ENCODE data around the gene OR2V1. TPM values are rescaled to one million over a fixed set of nuclear protein-coding genes. Genes with fewer than 3 reads are reported as not detected.
"Not testable (repeated sequence)": the region's sequence is repeated elsewhere in the genome, so short reads cannot be mapped to it uniquely, and the experiment has no call there.

Gene OR2V1
- total RNA-seq, 1 donor from 2014 or later: not detected

DNA sequence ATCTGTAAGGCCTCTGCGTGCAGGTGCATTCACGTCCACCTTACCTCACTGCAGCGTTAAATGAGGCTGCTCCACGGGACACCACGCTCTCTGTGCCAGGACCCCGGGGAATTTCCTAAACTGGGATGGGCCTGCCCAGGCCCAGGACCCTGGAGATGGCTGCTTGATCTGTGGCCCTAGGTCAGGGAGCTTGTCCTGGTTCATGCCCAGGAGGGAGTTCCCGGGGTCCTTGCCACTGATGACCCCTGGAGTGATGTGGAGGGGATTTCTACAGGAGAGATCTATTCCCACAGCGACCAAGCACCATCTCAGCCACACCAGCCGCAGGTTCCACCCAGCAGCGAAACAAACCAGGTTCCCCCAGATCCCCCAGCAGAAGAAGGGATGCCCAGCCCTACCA is 3.5 kb downstream of the OR2V1 start:
- ATAC-seq: no peak

- no peak for ATAC-seq
These were observed 4.1 kb downstream of the OR2V1 start for GRCh38 chr5:181126841-181127240.

GRCh38 chr5:181124526-181124925 is 6.4 kb downstream of the OR2V1 start:
- ATAC-seq: no peak

GRCh38 chr5:181121675-181122561 is 9.1 kb downstream of the OR2V1 start:
- ATAC-seq: no peak

GRCh38 chr5:181120761-181121160 is 10.2 kb downstream of the OR2V1 start:
- no peak for ATAC-seq

- no peak for ATAC-seq
These were observed 10.7 kb downstream of the OR2V1 start for GRCh38 chr5:181120306-181120705.

DNA sequence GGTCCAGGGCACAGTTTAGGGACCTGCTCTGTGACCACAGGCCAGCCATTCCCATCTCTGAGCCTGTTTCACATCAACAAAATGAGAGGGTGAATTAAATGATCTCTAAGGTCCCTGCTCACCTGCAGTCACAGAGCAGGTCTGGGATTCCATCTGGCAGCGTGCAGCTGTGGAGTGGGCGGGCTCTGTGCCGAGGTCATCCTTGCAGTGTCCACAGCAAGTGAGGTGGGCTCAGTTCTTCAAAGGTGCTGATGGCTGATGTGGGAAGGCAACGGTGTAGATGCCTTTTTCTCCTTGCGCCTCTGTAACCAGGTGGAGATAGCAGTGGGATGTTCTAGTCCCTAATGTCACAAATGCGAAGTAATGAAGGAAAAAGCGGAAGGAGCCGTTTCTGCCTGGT is 11.9 kb downstream of the OR2V1 start:
- ATAC-seq: no peak

DNA sequence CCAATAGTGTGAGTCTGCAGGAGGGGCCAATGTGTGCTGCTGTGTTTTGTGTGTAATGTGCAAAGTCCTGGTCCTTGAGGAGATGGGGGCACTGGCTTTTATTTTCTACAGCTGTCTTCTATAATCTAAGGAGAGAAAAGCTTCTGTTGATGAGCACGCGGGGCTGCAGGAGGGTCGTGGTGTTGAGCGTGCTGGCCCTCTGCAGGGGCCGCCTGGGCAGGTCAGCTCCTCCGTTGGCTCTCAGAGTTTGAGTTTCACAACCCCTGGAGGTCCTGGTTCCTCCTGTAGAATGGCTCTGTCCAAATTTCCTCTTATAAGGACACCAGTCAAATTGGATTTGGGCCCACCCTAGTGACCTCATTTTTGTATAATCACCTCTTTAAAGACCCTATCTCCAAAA is 12.6 kb downstream of the OR2V1 start:
- ATAC-seq: no peak

DNA sequence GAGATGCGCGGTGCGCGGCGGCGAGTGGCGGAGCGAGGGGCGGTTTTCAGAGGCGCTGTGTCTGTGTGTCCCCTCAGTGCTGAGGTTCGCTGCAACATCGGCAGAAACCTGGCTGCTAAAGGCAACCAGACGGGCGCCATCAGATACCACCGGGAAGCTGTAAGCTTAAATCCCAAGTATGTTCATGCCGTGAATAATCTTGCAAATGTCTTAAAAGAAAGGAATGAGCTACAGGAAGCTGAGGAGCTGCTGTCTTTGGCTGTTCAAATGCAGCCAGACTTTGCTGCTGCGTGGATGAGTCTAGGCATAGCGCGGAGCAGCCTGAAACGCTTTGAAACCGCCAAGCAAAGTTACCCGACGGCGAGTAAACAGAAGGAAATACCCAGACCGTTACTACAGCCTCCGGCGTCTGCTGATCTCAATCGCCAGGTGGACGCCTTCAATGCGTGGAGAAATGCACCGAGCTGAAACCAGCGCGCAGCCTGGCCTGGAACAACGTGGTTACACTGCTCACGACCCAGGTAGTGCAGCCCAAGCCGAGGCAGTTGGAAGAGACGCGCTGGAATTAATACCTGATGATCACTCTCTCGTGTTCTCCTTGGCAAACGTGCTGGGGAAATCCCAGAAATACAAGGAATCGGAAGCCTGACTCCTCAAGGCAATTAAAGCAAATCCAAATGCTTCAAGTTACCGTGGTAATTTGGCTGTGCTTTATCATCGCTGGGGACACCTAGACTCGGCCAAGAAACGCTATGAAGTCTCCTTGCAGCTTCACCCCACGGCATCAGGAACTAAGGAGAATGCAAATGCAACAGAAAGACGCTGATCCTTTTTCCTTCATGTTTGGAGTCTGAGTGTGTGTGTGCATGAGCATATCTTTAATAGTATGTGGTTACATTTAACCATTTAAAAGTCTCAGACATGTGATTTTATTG is 15.9 kb downstream of the OR2V1 start:
- ATAC-seq: peak; percentile 13

DNA sequence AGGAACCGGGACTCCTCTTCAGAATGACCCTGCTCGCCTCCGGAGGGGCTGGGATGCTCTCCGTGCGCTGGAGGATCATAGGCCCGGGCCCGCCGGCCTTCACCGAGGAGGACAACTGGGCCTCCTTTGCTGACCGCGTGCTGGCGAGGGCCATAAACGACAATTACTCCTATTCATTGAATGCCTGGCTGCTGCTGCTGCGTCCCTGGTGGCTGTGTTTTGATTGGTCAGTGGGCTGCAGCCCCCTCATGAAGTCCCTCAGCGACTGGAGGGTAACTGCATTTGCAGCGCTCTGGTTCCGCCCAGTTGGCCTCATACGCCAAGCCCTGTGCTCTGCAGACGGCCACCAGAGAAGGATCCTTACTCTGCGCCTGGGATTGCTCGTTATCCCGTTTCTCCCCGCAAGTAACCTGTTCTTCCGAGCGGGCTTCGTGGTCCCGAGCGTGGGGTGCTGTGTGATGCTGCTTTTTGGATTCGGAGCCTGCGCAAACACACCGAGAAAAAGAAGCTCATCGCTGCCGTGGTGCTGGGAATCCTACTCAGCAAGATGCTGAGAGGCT is 16.6 kb downstream of the OR2V1 start:
- ATAC-seq: no peak

DNA sequence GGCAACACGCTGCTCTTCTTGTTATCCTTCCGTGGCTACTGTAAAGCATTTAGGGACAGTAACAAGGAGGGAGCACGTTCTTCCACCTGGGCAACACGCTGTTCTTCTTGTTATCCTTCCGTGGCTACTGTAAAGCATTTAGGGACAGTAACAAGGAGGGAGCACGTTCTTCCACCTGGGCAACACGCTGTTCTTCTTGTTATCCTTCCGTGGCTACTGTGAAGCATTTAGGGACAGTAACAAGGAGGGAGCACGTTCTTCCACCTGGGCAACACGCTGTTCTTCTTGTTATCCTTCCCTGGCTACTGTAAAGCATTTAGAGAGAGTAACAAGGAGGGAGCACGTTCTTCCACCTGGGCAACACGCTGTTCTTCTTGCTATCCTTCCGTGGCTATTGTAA is 17.4 kb downstream of the OR2V1 start:
- ATAC-seq: not testable (repeated sequence)

DNA sequence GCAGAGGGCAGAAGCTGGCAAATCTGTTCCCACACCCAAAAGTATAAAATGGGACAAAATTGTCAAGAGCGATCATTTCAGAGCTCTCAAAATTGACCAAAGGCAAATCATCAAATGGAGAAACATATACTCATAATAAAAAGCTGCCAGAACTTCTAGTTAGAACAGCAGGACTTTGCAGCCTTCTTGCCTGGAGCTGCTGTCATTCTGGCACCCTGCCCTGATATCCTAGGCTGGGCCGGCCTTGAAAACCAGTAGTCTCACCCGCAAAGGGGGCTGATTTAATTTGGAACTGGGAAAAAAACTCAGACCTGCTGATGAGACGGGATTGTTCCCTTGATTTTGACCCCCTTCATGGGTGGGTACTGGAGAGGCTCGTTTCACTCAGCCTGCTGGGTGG is 18.5 kb downstream of the OR2V1 start:
- no peak for ATAC-seq

- ATAC-seq: no peak
These were observed 20.0 kb downstream of the OR2V1 start for GRCh38 chr5:181111010-181111409.

DNA sequence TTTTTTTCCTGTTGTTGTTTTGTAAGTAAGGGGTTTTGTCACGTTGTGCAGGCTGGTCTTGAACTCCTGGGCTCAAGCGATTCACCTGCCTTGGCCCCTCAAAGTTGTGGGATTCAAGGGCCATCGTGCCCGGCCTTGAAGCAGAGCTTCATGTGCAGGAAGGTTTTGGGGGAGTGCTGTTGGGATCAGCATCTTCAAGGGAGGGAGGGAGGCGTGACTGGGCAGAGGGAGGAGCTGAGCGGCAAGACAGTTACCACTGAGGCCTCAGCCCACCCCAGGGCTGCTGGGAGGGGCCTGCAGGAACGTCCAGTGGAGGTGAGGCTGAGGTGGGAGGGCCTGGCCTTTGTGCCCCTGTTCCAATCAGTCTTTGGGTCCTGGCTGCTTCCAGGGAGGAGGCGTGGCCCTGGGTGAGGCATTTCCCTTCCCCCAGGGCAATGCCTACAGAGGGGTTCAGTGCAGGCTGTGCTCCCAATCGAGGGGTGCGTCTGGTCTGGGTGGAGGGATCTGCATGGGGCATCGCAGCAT is 21.4 kb downstream of the OR2V1 start:
- ATAC-seq: no peak

- ATAC-seq: no peak
These were observed 22.3 kb downstream of the OR2V1 start for GRCh38 chr5:181108578-181109165.

DNA sequence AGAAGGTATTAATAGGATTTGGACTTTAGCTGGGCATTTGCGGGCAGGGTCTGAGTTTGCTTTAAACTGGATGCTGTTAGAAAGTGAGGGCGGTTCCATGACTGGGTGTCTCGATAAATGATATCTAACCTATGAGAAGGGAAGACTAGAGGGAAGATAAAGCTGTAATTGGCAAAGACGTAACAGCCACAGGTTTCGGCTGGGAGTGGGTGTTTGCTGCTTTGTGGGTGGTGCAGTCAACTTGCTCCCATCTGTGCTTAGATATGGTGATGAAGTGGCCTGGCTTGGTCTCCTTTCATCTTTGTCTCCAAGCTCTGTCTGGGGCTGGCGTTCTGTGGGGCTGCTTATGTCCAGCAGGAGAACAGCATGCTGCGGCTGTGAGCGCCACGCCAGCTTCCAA is 23.3 kb downstream of the OR2V1 start:
- ATAC-seq: no peak

DNA sequence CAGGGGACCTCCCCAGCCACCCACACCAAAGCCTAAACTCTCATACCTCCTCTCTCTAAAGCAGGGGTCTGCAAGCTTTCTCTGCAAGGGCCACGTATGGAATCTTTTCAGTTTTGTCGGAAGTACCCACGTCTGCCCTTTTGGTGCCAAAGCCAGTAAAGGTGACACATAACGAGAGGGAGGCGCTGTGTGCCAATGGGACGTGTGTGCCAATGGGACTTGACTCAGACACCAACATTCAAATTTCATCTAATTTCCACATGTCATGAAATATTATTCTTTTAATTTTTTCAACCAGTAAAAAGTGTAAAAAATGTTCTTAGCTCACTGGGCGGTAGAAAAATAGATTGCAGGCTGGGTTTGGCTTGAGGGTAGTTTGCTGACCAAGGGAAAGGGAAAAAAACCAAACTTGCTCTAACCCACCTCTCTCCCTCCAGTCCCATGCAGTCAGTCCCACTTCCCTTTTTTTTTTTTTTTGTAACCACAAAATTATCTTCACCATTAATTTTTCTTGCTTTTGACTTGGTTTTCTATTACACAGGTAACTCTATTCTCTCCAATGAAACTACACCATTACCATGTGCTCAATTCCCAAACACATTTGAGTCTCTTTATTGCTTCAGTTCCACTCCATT is 25.5 kb downstream of the OR2V1 start:
- ATAC-seq: no peak

DNA sequence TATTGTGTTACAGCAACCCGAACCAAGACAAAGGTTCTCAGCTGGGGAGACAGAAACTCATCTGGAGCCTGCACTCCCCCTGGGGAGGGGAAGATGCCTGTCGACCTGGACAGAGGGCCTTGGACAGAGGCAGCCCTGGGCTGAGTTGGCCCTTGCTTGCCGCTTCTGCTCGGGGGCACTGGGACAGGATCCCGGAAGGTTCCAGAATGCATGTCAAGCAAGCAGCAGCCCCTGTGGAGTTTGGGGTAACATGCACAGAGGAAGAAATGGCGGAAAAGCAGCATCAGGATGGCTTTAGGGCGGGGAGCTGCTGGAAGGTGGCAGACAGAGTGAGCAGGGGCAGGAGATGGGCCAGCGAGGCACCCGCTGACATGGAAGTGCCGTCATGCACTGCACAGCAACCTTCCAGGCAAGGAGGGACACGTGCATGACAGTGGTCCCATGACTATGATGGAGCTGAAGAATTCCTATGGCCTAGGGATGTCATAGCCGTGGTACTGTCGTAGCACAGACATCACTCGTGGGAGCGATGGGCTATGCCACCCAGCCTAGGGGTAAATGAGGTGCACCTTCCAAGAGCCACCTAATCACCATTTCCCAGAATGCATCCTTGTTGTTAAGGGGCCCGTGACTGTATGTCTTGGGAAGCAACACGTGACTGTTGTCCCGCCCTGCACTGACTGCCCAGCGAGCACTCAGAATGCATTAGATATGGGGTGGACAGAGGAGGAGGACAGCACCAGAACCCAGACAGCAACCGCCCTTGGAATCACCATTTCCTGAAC is 26.2 kb downstream of the OR2V1 start:
- peak; percentile 13 for ATAC-seq

DNA sequence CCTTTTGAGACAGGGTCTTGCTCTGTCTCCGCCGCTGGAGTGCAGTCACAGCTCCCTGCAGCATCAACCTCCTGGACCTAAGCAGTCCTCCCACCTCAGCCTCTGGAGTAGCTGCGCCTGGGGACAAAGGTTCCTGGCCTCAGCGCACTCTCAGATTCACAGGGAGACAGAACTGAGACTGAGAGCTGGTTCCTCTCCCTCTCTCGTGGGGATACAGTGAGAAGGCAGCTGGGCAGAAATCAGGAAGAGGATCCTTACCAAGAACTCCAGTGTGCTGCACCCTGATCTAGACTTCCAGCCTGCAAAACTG is 26.8 kb downstream of the OR2V1 start:
- ATAC-seq: not testable (repeated sequence)

GRCh38 chr5:181101930-181102674 is 28.9 kb downstream of the OR2V1 start:
- ATAC-seq: peak; percentile 24
